Ascending aorta (tissue), 2 donors: ENCODE results near the gene GALNT17. TPM values are rescaled to one million over a fixed set of nuclear protein-coding genes. Genes with fewer than 3 reads are reported as not detected.

Experiments
- DNase-seq, 2 donors: peaks; one replicate each; pipeline ENCODE4 v3.0.0-alpha.2; 2019; ENCODE audit warnings: low spot score in 2 of 2
- H3K27ac ChIP-seq, 2 donors: fragments of 200-600 bp; sonication (generic); one replicate each; pipeline ENCODE4 v1.5.1; 2016 to 2017; ENCODE audit warnings: mild to moderate bottlenecking in 1 of 2
- H3K27me3 ChIP-seq: fragments of 200-600 bp; sonication (generic); one replicate; pipeline ENCODE4 v1.5.1; 2017
- H3K36me3 ChIP-seq, 2 donors: fragments of 200-600 bp; sonication (generic); one replicate each; pipeline ENCODE4 v1.5.1; 2016
- H3K4me1 ChIP-seq, 2 donors: fragments of 200-600 bp; sonication (generic); one replicate each; pipeline ENCODE4 v1.5.1; 2016 to 2017; ENCODE audit warnings: mild to moderate bottlenecking in 1 of 2
- H3K4me3 ChIP-seq, 2 donors: fragments of 200-600 bp; sonication (generic); one replicate each; pipeline ENCODE4 v1.5.1; 2016 to 2017; ENCODE audit warnings: mild to moderate bottlenecking in 1 of 2
- H3K9me3 ChIP-seq, 2 donors: fragments of 200-600 bp; sonication (generic); one replicate each; pipeline ENCODE4 v1.5.1; 2016
- CTCF ChIP-seq, 3 experiments: fragments of 200-600 bp in 2 of 3; fragments of 450-650 bp in 1 of 3; sonication (generic) in 2 of 3; IDR thresholded peaks; one replicate each; pipeline ENCODE4 v1.5.1; 2016 to 2019; ENCODE audit warnings: antibody characterized with exemption in 3 of 3, mild to moderate bottlenecking in 1 of 3, moderate library complexity in 1 of 3
- intact Hi-C: fragments of 100-400 bp; cut with DNase I; formaldehyde crosslinking; loops from one replicate; pipeline ENCODE4 v1.15.1; 2023
- total RNA-seq: library from RNA; depleted of rRNA; stranded (reverse); fragments of >200 nt; gene quantifications from one replicate; pipeline ENCODE4 v1.1.0, GENCODE V29; 2016

GALNT17 gene
- total RNA-seq = 29.8 TPM

GRCh38 chr7:71132127-71132376 is at the start of gene GALNT17:
TSS of gene GALNT17 (plus strand) at chr7:71132144.
- Histone ChIP-seq H3K27ac (peak within 1 kb of the TSS; percentile 46 to 73), H3K4me3 (peak within 1 kb of the TSS; percentile 77 to 81), H3K9me3 (no peaks in the 10 kb centered on the region), H3K27me3 (no peaks in the 10 kb centered on the region), H3K4me1 (peaks cover 0 to 3% of the 10 kb centered on the region in 2 donors), H3K36me3 (no peaks in the 10 kb centered on the region)
- TF ChIP-seq CTCF (IDR thresholded peaks at IDR 0.05) = no peak
- intact Hi-C loops = loop anchor here (5.0 to 10.0 kb wide), 3 partner anchors 143 to 600 kb away; no protein-coding TSS in a partner anchor
- peak in 1 of 2 donors; percentile 65 for DNase-seq

- H3K36me3 ChIP-seq = no peaks in the 10 kb centered on the region
- no peak for TF ChIP-seq CTCF (IDR thresholded peaks at IDR 0.05)
- H3K9me3 ChIP-seq = peaks cover 0 to 8% of the 10 kb centered on the region in 2 donors
- no peak overlapping the region for H3K4me3 ChIP-seq
- no peaks in the 10 kb centered on the region for H3K4me1 ChIP-seq
- H3K27me3 ChIP-seq = no peaks in the 10 kb centered on the region
- H3K27ac ChIP-seq = no peak overlapping the region
- intact Hi-C loops = no loop called here
- no peak for DNase-seq
Observed at GRCh38 chr7:71095266-71095860, 36.6 kb upstream of the GALNT17 start.

- Histone ChIP-seq H3K36me3 (no peaks in the 10 kb centered on the region), H3K9me3 (peaks cover 0 to 8% of the 10 kb centered on the region in 2 donors), H3K27me3 (no peaks in the 10 kb centered on the region), H3K4me3 (no peak overlapping the region), H3K4me1 (no peaks in the 10 kb centered on the region), H3K27ac (no peak overlapping the region)
- no peak for TF ChIP-seq CTCF (IDR thresholded peaks at IDR 0.05)
- intact Hi-C loops = no loop called here
- no peak for DNase-seq
Observed at GRCh38 chr7:71096351-71096750, 35.6 kb upstream of the GALNT17 start.

GRCh38 chr7:71106226-71106625 is 25.7 kb upstream of the GALNT17 start:
- Histone ChIP-seq H3K4me3 (no peak overlapping the region), H3K27ac (no peak overlapping the region), H3K36me3 (no peaks in the 10 kb centered on the region), H3K9me3 (no peaks in the 10 kb centered on the region), H3K27me3 (no peaks in the 10 kb centered on the region), H3K4me1 (no peaks in the 10 kb centered on the region)
- no peak for DNase-seq
- intact Hi-C loops = no loop called here
- TF ChIP-seq CTCF (IDR thresholded peaks at IDR 0.05) = no peak

GRCh38 chr7:71112436-71112835 is 19.5 kb upstream of the GALNT17 start:
- H3K4me1 ChIP-seq = no peaks in the 10 kb centered on the region
- no peak overlapping the region for H3K27ac ChIP-seq
- no peak overlapping the region for H3K4me3 ChIP-seq
- H3K36me3 ChIP-seq = no peaks in the 10 kb centered on the region
- no peak for TF ChIP-seq CTCF (IDR thresholded peaks at IDR 0.05)
- no peak for DNase-seq
- H3K27me3 ChIP-seq = no peaks in the 10 kb centered on the region
- no peaks in the 10 kb centered on the region for H3K9me3 ChIP-seq
- intact Hi-C loops = no loop called here

GRCh38 chr7:71120096-71120495 is 11.8 kb upstream of the GALNT17 start:
- no peak for DNase-seq
- Histone ChIP-seq H3K36me3 (no peaks in the 10 kb centered on the region), H3K9me3 (no peaks in the 10 kb centered on the region), H3K4me1 (no peaks in the 10 kb centered on the region), H3K27ac (no peak overlapping the region), H3K4me3 (no peak overlapping the region), H3K27me3 (no peaks in the 10 kb centered on the region)
- TF ChIP-seq CTCF (IDR thresholded peaks at IDR 0.05) = no peak
- intact Hi-C loops = no loop called here
